Activated T-cell treated with anti-CD3 and anti-CD28 coated beads, Interleukin-2, amount 50 U/mL, for 24 hours (primary cell): ENCODE data around the gene SPCS3.
"Not testable (repeated sequence)": the region's sequence is repeated elsewhere in the genome, so short reads cannot be mapped to it uniquely, and the experiment has no call there.

Experiments
- DNase-seq: peaks from one replicate; pipeline ENCODE4 v3.0.0-alpha.2; 2020
- H3K27ac Mint-ChIP-seq: 2 replicates; pipeline ENCODE4 v1.8.0; 2020; ENCODE audit warnings: mild to moderate bottlenecking, mixed read lengths
- H3K27me3 Mint-ChIP-seq: 2 replicates; pipeline ENCODE4 v1.8.0; 2020; ENCODE audit warnings: mixed read lengths
- H3K36me3 Mint-ChIP-seq: 2 replicates; pipeline ENCODE4 v1.8.0; 2020; ENCODE audit warnings: low read depth, mixed read lengths
- H3K4me1 Mint-ChIP-seq: 2 replicates; pipeline ENCODE4 v1.8.0; 2020; ENCODE audit warnings: low read depth, mixed read lengths
- H3K4me3 Mint-ChIP-seq: 2 replicates; pipeline ENCODE4 v1.8.0; 2020; ENCODE audit warnings: mild to moderate bottlenecking, moderate library complexity, mixed read lengths
- H3K9me3 Mint-ChIP-seq: 2 replicates; pipeline ENCODE4 v1.8.0; 2020; ENCODE audit warnings: mixed read lengths

The SPCS3 gene

DNA sequence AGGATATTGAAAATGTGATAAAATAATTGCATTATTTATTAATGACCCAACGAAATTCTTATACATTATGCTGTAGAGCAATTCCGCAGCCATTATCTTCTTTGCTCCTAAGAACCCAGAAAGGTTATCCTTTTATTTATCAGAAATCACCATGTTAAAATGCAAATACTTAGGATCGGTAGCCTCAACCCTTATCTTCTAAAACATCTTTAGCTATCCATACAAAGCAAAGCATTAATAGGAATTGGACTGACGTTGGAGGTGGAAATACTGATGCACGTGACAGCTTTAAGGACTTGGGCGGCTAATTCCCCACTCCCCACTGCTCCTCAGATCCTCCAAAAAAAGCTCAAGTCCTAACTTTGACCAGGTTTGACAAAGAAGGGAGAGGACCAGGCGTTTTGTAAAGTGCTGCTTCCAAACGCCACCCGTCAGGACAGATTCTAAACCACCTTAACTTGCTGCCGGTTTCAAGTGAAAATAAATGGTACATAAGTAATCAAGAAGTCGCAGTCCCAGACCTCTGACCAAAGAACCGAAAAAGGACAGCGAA is 539 bp upstream of the SPCS3 start:
- DNase-seq = no peak
- peaks cover 36% of the 10 kb centered on the region for H3K36me3 Mint-ChIP-seq
- peak overlapping the region; percentile 95 for H3K4me3 Mint-ChIP-seq
- no peaks in the 10 kb centered on the region for H3K9me3 Mint-ChIP-seq
- H3K4me1 Mint-ChIP-seq = peaks cover 39% of the 10 kb centered on the region
- H3K27ac Mint-ChIP-seq = peak overlapping the region; percentile 96
- H3K27me3 Mint-ChIP-seq = no peaks in the 10 kb centered on the region

GRCh38 chr4:176320340-176320975 is 692 bp downstream of the SPCS3 start:
- Mint-ChIP-seq H3K27ac (peak overlapping the region; percentile 96), H3K9me3 (no peaks in the 10 kb centered on the region), H3K4me1 (peaks cover 47% of the 10 kb centered on the region), H3K36me3 (peaks cover 46% of the 10 kb centered on the region), H3K27me3 (no peaks in the 10 kb centered on the region), H3K4me3 (peak overlapping the region; percentile 95)
- DNase-seq = peak; percentile 90

- DNase-seq = no peak
- no peaks in the 10 kb centered on the region for H3K27me3 Mint-ChIP-seq
- peak overlapping the region; percentile 95 for H3K4me3 Mint-ChIP-seq
- peaks cover 47% of the 10 kb centered on the region for H3K4me1 Mint-ChIP-seq
- H3K9me3 Mint-ChIP-seq = no peaks in the 10 kb centered on the region
- peaks cover 49% of the 10 kb centered on the region for H3K36me3 Mint-ChIP-seq
- H3K27ac Mint-ChIP-seq = peak overlapping the region; percentile 96
Observed at GRCh38 chr4:176320976-176321361, 1.2 kb downstream of the SPCS3 start.

GRCh38 chr4:176321589-176321988 is 1.8 kb downstream of the SPCS3 start:
- peak overlapping the region; percentile 96 for H3K27ac Mint-ChIP-seq
- no peaks in the 10 kb centered on the region for H3K9me3 Mint-ChIP-seq
- no peak for DNase-seq
- no peaks in the 10 kb centered on the region for H3K27me3 Mint-ChIP-seq
- H3K4me3 Mint-ChIP-seq = peak overlapping the region; percentile 95
- H3K36me3 Mint-ChIP-seq = peaks cover 55% of the 10 kb centered on the region
- peaks cover 49% of the 10 kb centered on the region for H3K4me1 Mint-ChIP-seq

DNA sequence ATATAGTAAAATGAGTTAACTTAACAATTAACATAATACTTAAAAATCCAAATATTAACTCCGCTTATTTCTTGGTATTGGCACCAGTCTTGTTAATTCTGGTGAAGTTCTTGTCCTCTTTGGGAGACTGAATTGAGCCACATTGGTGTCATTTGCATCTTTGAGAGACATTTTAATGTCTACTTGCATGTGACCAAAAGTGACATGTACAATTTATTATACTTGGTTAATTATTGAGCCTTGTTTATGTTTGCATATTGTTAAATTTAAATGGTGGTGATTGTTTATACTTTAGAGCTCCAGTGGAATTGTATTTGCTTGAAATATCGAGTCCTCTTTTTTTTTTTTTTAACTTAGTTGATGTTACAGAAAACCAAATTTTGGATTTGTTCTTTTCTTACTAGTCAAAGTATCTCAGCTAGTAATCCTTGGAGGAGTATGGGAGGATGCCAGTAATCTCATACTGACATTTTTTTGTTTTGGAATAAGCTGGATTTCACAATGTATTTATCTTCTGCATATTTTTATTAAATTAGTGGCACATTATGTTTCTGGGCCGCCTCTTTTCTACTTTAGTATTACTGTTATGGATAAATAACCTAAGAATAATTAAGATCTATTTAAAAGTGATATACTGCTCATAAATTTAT is 3.9 kb downstream of the SPCS3 start:
- H3K4me1 Mint-ChIP-seq = peaks cover 56% of the 10 kb centered on the region
- H3K27me3 Mint-ChIP-seq = no peaks in the 10 kb centered on the region
- no peak for DNase-seq
- peak overlapping the region; percentile 40 for H3K27ac Mint-ChIP-seq
- no peaks in the 10 kb centered on the region for H3K9me3 Mint-ChIP-seq
- peak overlapping the region; percentile 95 for H3K4me3 Mint-ChIP-seq
- H3K36me3 Mint-ChIP-seq = peaks cover 76% of the 10 kb centered on the region

GRCh38 chr4:176324876-176325275 is 5.1 kb downstream of the SPCS3 start:
- H3K9me3 Mint-ChIP-seq, H3K27me3 Mint-ChIP-seq, DNase-seq, H3K27ac Mint-ChIP-seq: not testable (repeated sequence)
- Mint-ChIP-seq H3K4me3 (peak overlapping the region; percentile 38), H3K36me3 (peaks cover 86% of the 10 kb centered on the region), H3K4me1 (peaks cover 53% of the 10 kb centered on the region)

- Mint-ChIP-seq H3K27ac (peak overlapping the region; percentile 66), H3K36me3 (peaks cover 70% of the 10 kb centered on the region), H3K27me3 (no peaks in the 10 kb centered on the region), H3K9me3 (no peaks in the 10 kb centered on the region), H3K4me3 (no peak overlapping the region), H3K4me1 (peaks cover 33% of the 10 kb centered on the region)
- DNase-seq = no peak
Observed at GRCh38 chr4:176333076-176333475, 13.3 kb downstream of the SPCS3 start.

DNA sequence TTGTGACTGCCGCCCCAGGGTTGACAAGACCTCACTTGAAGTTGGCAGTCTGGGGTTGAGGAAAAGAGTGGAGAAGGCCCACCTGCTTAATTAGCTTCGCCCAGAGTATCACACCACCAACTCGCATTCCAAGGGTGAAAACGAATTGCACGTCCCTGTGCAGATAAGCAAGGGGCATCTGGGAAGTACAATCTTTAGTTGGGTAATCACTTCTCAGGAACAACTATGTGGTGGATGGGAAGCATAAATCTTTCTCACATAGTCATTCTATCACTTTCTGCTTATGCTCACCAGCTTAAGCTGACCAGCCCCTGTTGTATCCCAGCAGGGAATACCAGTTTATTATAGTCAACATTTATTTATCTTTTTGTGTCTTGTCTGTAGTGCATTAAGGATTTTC is 14.3 kb downstream of the SPCS3 start:
- Mint-ChIP-seq H3K27ac (no peak overlapping the region), H3K4me3 (no peak overlapping the region), H3K4me1 (peaks cover 30% of the 10 kb centered on the region), H3K36me3 (peaks cover 60% of the 10 kb centered on the region), H3K27me3 (no peaks in the 10 kb centered on the region), H3K9me3 (no peaks in the 10 kb centered on the region)
- DNase-seq = no peak

DNA sequence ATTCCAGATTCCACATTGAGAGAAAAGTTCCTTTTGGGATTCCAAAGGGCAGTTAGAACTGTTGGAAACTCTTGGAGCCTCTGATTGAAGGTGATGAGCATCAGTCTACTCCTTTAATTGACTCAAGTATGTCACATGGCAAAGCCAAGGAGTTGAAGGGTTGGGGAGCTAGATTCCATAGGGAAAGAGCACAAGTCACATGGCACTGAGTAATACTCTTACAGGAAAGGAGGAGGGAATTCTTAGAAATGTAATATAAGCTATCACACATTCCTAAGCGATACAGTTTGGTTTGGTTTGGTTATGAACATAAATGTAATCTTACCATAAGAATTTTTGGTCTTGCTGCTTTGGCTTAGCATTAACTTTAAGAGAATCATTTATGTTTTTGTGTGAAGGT is 15.7 kb downstream of the SPCS3 start:
- Mint-ChIP-seq H3K27me3 (no peaks in the 10 kb centered on the region), H3K27ac (no peak overlapping the region), H3K9me3 (no peaks in the 10 kb centered on the region), H3K36me3 (peaks cover 47% of the 10 kb centered on the region), H3K4me1 (peaks cover 30% of the 10 kb centered on the region), H3K4me3 (no peak overlapping the region)
- no peak for DNase-seq

DNA sequence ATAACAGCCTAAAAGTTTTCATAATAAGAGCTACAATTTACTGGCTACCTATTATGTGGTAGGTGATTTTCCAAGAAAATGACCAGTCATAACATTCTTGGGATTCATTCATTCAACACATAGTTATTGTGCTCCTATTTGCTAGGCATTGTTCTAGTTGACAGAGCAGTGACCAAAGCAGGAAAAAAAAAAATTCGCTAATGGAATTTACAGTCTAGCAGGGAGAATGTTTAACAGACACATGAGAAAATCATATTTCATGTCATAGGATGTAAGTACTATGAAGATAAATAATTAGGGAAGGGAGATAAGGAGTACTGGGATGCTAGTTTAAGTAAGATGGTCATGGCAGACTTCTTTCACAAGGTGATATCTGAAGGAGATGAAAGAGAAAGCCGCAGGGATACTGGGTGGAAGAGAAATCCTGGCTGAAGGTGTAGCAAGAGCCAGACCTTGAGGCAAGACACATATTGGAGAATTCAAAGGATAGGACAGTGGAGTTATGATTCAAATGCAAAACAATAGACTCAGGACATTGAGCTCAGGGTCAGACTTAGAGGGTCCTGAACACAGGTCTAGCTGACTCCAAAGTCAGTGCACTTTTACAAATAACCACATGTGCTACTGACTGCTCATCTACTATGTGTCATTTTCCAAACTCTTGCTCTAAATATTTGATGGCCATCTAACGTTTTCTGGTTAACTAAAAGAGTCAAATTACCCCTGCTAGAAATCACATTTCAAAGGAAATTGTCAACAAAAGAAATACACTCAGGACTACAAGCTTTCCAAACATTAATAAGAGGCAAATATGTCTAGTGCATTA is 20.4 kb downstream of the SPCS3 start:
- Mint-ChIP-seq H3K27me3 (no peaks in the 10 kb centered on the region), H3K27ac (no peak overlapping the region), H3K4me1 (peaks cover 14% of the 10 kb centered on the region), H3K9me3 (peaks cover 5% of the 10 kb centered on the region), H3K36me3 (peaks cover 31% of the 10 kb centered on the region), H3K4me3 (no peak overlapping the region)
- no peak for DNase-seq

GRCh38 chr4:176340871-176341685 is 21.3 kb downstream of the SPCS3 start:
- Mint-ChIP-seq H3K4me3 (no peak overlapping the region), H3K4me1 (peaks cover 13% of the 10 kb centered on the region), H3K9me3 (peaks cover 5% of the 10 kb centered on the region), H3K27me3 (no peaks in the 10 kb centered on the region), H3K27ac (no peak overlapping the region), H3K36me3 (peaks cover 29% of the 10 kb centered on the region)
- no peak for DNase-seq

- Mint-ChIP-seq H3K9me3 (peaks cover 5% of the 10 kb centered on the region), H3K36me3 (peaks cover 20% of the 10 kb centered on the region), H3K4me3 (no peak overlapping the region), H3K4me1 (peaks cover 9% of the 10 kb centered on the region), H3K27me3 (no peaks in the 10 kb centered on the region), H3K27ac (no peak overlapping the region)
- DNase-seq = no peak
Observed at GRCh38 chr4:176342384-176342783, 22.6 kb downstream of the SPCS3 start.

GRCh38 chr4:176343286-176343685 is 23.5 kb downstream of the SPCS3 start:
- peaks cover 9% of the 10 kb centered on the region for H3K4me1 Mint-ChIP-seq
- no peak overlapping the region for H3K4me3 Mint-ChIP-seq
- H3K27ac Mint-ChIP-seq = no peak overlapping the region
- DNase-seq = no peak
- peaks cover 5% of the 10 kb centered on the region for H3K9me3 Mint-ChIP-seq
- H3K27me3 Mint-ChIP-seq = no peaks in the 10 kb centered on the region
- peaks cover 20% of the 10 kb centered on the region for H3K36me3 Mint-ChIP-seq

- H3K4me3 Mint-ChIP-seq, H3K4me1 Mint-ChIP-seq, DNase-seq, H3K27me3 Mint-ChIP-seq, H3K27ac Mint-ChIP-seq, H3K9me3 Mint-ChIP-seq: not testable (repeated sequence)
- peaks cover 38% of the 10 kb centered on the region for H3K36me3 Mint-ChIP-seq
Observed at GRCh38 chr4:176345346-176345745, 25.6 kb downstream of the SPCS3 start.
